Neuronal stem cell (in vitro differentiated cells): Measurements from ENCODE around the gene RPL7L1. TPM values are rescaled to one million over a fixed set of nuclear protein-coding genes. Genes with fewer than 3 reads are reported as not detected.

Experiments
- DNase-seq: peaks from one replicate; pipeline ENCODE4 v3.0.0-alpha.2; 2013; ENCODE audit warnings: low spot score
- H2AFZ ChIP-seq: one replicate; pipeline ENCODE4 v1.6.1; 2013; ENCODE audit warnings: mild to moderate bottlenecking, low read length, inconsistent platforms
- H2AK5ac ChIP-seq: 2 replicates; pipeline ENCODE4 v1.6.1; 2013; ENCODE audit warnings: low read depth, mild to moderate bottlenecking, inconsistent platforms, low read length, moderate library complexity, mixed read lengths
- H2BK120ac ChIP-seq: 2 replicates; pipeline ENCODE4 v1.6.1; 2013; ENCODE audit warnings: low read depth, mild to moderate bottlenecking, inconsistent platforms, low read length, moderate library complexity, mixed read lengths
- H2BK12ac ChIP-seq: one replicate; pipeline ENCODE4 v1.6.1; 2013; ENCODE audit warnings: low read length, inconsistent platforms
- H2BK15ac ChIP-seq: 2 replicates; pipeline ENCODE4 v1.6.1; 2013; ENCODE audit warnings: mild to moderate bottlenecking, low read length, inconsistent platforms, mixed read lengths
- H2BK5ac ChIP-seq: one replicate; pipeline ENCODE4 v1.6.1; 2013; ENCODE audit warnings: inconsistent platforms, mild to moderate bottlenecking, low read length, moderate library complexity
- H3K14ac ChIP-seq: one replicate; pipeline ENCODE4 v1.6.1; 2013; ENCODE audit warnings: low read length, inconsistent platforms
- H3K18ac ChIP-seq: 2 replicates; pipeline ENCODE4 v1.6.1; 2013; ENCODE audit warnings: low read length, inconsistent platforms
- H3K23ac ChIP-seq: 2 replicates; pipeline ENCODE4 v1.6.1; 2013; ENCODE audit warnings: low read depth, mild to moderate bottlenecking, mixed read lengths, low read length, inconsistent platforms; ENCODE audit not compliant: poor library complexity
- H3K27ac ChIP-seq: replicated peaks from 3 replicates; pipeline ENCODE4 v1.5.1; 2013; ENCODE audit warnings: low read length, inconsistent platforms
- H3K27me3 ChIP-seq, 3 experiments: 2 replicates each; pipeline ENCODE4 v1.6.1; 2013; ENCODE audit warnings: low read length in 3 of 3, mild to moderate bottlenecking in 2 of 3, inconsistent platforms in 1 of 3, low read depth in 1 of 3, mixed read lengths in 1 of 3, moderate library complexity in 1 of 3; ENCODE audit not compliant: control insufficient read depth in 3 of 3, insufficient read depth in 3 of 3
- H3K36me3 ChIP-seq, 2 donors: replicated peaks in 1 of 2; 2 replicates each; pipeline ENCODE4 v1.6.1; 2013; ENCODE audit warnings: low read length in 2 of 2; ENCODE audit not compliant: control insufficient read depth in 2 of 2, insufficient read depth in 2 of 2
- H3K4ac ChIP-seq: 2 replicates; pipeline ENCODE4 v1.6.1; 2013; ENCODE audit warnings: inconsistent platforms, mild to moderate bottlenecking, low read length, moderate library complexity
- H3K4me1 ChIP-seq, 2 donors: 1 replicate in 1 of 2; 2 replicates in 1 of 2; pipeline ENCODE4 v1.6.1; 2013; ENCODE audit warnings: low read length in 2 of 2, low read depth in 1 of 2; ENCODE audit not compliant: control insufficient read depth in 2 of 2, insufficient read depth in 1 of 2
- H3K4me2 ChIP-seq: one replicate; pipeline ENCODE4 v1.6.1; 2013; ENCODE audit warnings: mild to moderate bottlenecking, low read length, inconsistent platforms; ENCODE audit not compliant: insufficient read depth, poor library complexity, severe bottlenecking
- H3K4me3 ChIP-seq, 2 donors: 2 replicates each; pipeline ENCODE4 v1.5.1; 2013; ENCODE audit warnings: low read length in 2 of 2, mild to moderate bottlenecking in 2 of 2, inconsistent platforms in 1 of 2, moderate library complexity in 1 of 2
- H3K79me1 ChIP-seq: one replicate; pipeline ENCODE4 v1.6.1; 2013; ENCODE audit warnings: low read depth, mild to moderate bottlenecking, inconsistent platforms, low read length, moderate library complexity
- H3K9ac ChIP-seq: one replicate; pipeline ENCODE4 v1.6.1; 2013; ENCODE audit warnings: mild to moderate bottlenecking, low read depth, low read length, inconsistent platforms; ENCODE audit not compliant: poor library complexity
- H3K9me3 ChIP-seq, 2 donors: replicated peaks in 1 of 2; 2 replicates each; pipeline versions ENCODE3 to v1.6.1; 2013; ENCODE audit warnings: low read length in 2 of 2, mild to moderate bottlenecking in 2 of 2, inconsistent platforms in 1 of 2, low read depth in 1 of 2, mixed read lengths in 1 of 2, moderate library complexity in 1 of 2; ENCODE audit not compliant: control insufficient read depth in 2 of 2, insufficient read depth in 1 of 2
- H4K8ac ChIP-seq: one replicate; pipeline ENCODE4 v1.6.1; 2013; ENCODE audit warnings: low read depth, mild to moderate bottlenecking, inconsistent platforms, low read length, moderate library complexity
- H4K91ac ChIP-seq: one replicate; pipeline ENCODE4 v1.6.1; 2013; ENCODE audit warnings: low read length, low read depth, mild to moderate bottlenecking, inconsistent platforms; ENCODE audit not compliant: poor library complexity
- WGBS, 2 donors: extraction: QIAGEN DNeasy Blood & Tissue Kit; methylation state at CpG; one replicate each; pipeline ENCODE4 v1.1.7; 2013; ENCODE audit warnings: missing lambda C conversion rate in 2 of 2, mixed read lengths in 1 of 2; ENCODE audit not compliant: insufficient read length in 2 of 2, insufficient replicate concordance in 1 of 2; ENCODE audit errors: extremely low coverage in 2 of 2; 5-methylcytosine and 5-hydroxymethylcytosine counted together
- polyA plus RNA-seq, 2 experiments: library from polyadenylated mRNA; stranded (reverse); fragments of 200-250 nt; gene quantifications; one replicate each; pipeline ENCODE4 v1.2.3, GENCODE V29; 2013

Gene RPL7L1
- polyA plus RNA-seq (2013, experiment 1 of 2), result 69.1 TPM
- polyA plus RNA-seq (2013, experiment 2 of 2), result 69.7 TPM

- no peaks in the 10 kb centered on the region for H3K27me3 ChIP-seq
- peak within 1 kb of the TSS; percentile 78 for H3K4me2 ChIP-seq
- peak within 1 kb of the TSS; percentile 83 to 84 for H3K4me3 ChIP-seq
- no peak within 1 kb of the TSS for H2BK12ac ChIP-seq
- peak within 1 kb of the TSS; percentile 11 for H3K14ac ChIP-seq
- no peak within 1 kb of the TSS for H3K23ac ChIP-seq
- peak within 1 kb of the TSS; percentile 92 for H2AFZ ChIP-seq
- peak within 1 kb of the TSS; percentile 96 for H3K9ac ChIP-seq
- no CpG with 5 or more reads among the region's 41 CpGs for WGBS, 2 donors
- H3K27ac ChIP-seq, result peak within 1 kb of the TSS; percentile 65
- no peaks in the 10 kb centered on the region for H3K9me3 ChIP-seq
- no peak within 1 kb of the TSS for H3K4ac ChIP-seq
- peak within 1 kb of the TSS; percentile 69 for H2BK5ac ChIP-seq
- H3K79me1 ChIP-seq, result peaks cover 5% of the 10 kb centered on the region
- DNase-seq, result peak; percentile 75
- H2BK15ac ChIP-seq, result no peak within 1 kb of the TSS
- H4K8ac ChIP-seq, result peak within 1 kb of the TSS; percentile 95
- H2AK5ac ChIP-seq, result peak within 1 kb of the TSS; percentile 25
- H3K18ac ChIP-seq, result peak within 1 kb of the TSS; percentile 50
- H4K91ac ChIP-seq, result no peak within 1 kb of the TSS
- H3K4me1 ChIP-seq, result peaks cover 0 to 2% of the 10 kb centered on the region in 2 donors
- H2BK120ac ChIP-seq, result no peak within 1 kb of the TSS
- H3K36me3 ChIP-seq, result peaks cover 20 to 38% of the 10 kb centered on the region in 2 donors
Measured at GRCh38 chr6:42879372-42880239, at the start of gene RPL7L1. Gene RPL7L1 (plus strand): TSS chr6:42879616. CDS start chr6:42879911, 295 bp downstream.

DNA sequence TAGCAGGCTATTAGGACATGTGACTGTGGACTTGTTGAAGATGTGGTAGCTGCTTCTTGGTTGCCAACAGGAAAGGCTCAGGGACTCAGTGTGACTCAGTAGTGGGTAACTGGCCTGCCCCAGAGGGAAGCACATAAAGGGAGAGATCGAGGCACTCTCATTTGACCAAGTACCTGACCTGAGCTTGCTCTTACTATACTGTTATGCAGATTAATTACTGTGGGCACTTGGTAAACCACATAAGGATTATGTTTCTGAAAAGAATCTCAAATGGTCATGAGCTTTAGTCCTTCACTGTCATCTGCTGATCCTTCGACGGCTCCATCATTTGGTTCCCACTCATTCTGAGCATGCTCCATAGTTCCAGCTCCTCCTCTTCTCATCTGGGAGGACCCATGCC is 48.2 kb upstream of the RPL7L1 start:
- no peaks in the 10 kb centered on the region for H3K9me3 ChIP-seq
- no peak overlapping the region for H3K4me3 ChIP-seq
- H3K4ac ChIP-seq, result no peak overlapping the region
- no peaks in the 10 kb centered on the region for H3K27me3 ChIP-seq
- H2AFZ ChIP-seq, result no peak overlapping the region
- H2BK120ac ChIP-seq, result no peak overlapping the region
- H3K23ac ChIP-seq, result no peak overlapping the region
- H3K4me1 ChIP-seq, result no peaks in the 10 kb centered on the region
- DNase-seq, result no peak
- no peak overlapping the region for H3K9ac ChIP-seq
- peaks cover 6 to 38% of the 10 kb centered on the region in 2 donors for H3K36me3 ChIP-seq
- no peak overlapping the region for H4K8ac ChIP-seq
- no peak overlapping the region for H2BK12ac ChIP-seq
- no peak overlapping the region for H3K4me2 ChIP-seq
- H3K14ac ChIP-seq, result no peak overlapping the region
- no peak overlapping the region for H4K91ac ChIP-seq
- no peak overlapping the region for H2BK15ac ChIP-seq
- H3K18ac ChIP-seq, result no peak overlapping the region
- H2BK5ac ChIP-seq, result no peak overlapping the region
- no peak overlapping the region for H2AK5ac ChIP-seq
- H3K27ac ChIP-seq, result no peak overlapping the region
- no CpG with 5 or more reads among the region's 3 CpGs for WGBS, 2 donors
- H3K79me1 ChIP-seq, result peaks cover 2% of the 10 kb centered on the region

DNA sequence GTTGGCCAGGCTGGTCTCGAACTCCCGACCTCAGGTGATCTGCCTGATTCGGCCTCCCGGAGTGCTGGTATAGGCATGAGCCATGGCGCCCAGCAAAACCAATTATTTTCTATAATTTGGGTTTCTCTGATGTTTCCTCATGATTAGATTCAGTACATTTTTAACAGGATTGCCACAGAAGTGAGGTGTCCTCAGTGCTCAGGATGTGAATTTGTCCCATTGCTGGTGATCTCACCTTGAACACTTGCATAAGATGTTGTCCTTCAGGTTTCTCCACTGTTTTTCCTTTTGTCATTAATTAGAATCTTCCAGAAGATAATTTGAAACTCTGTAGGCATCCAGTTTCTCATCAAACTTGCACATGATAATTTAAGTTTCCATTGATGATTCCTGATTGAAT is 45.4 kb upstream of the RPL7L1 start:
- no peaks in the 10 kb centered on the region for H3K4me1 ChIP-seq
- no peak overlapping the region for H3K23ac ChIP-seq
- no CpG with 5 or more reads among the region's 5 CpGs for WGBS, 2 donors
- H3K4me3 ChIP-seq, result no peak overlapping the region
- H2AK5ac ChIP-seq, result no peak overlapping the region
- no peak overlapping the region for H4K8ac ChIP-seq
- no peak overlapping the region for H2AFZ ChIP-seq
- DNase-seq, result no peak
- H3K18ac ChIP-seq, result no peak overlapping the region
- no peaks in the 10 kb centered on the region for H3K27me3 ChIP-seq
- H3K4me2 ChIP-seq, result no peak overlapping the region
- H2BK120ac ChIP-seq, result no peak overlapping the region
- peaks cover 2% of the 10 kb centered on the region for H3K79me1 ChIP-seq
- no peak overlapping the region for H3K27ac ChIP-seq
- H3K9me3 ChIP-seq, result no peaks in the 10 kb centered on the region
- no peak overlapping the region for H3K14ac ChIP-seq
- H3K9ac ChIP-seq, result no peak overlapping the region
- H4K91ac ChIP-seq, result no peak overlapping the region
- no peak overlapping the region for H2BK15ac ChIP-seq
- H3K36me3 ChIP-seq, result peaks cover 6 to 26% of the 10 kb centered on the region in 2 donors
- H2BK5ac ChIP-seq, result no peak overlapping the region
- no peak overlapping the region for H2BK12ac ChIP-seq
- no peak overlapping the region for H3K4ac ChIP-seq

- Histone ChIP-seq H3K14ac (no peak overlapping the region), H3K79me1 (no peaks in the 10 kb centered on the region), H3K9me3 (no peaks in the 10 kb centered on the region), H3K36me3 (peaks cover 0 to 3% of the 10 kb centered on the region in 2 donors), H3K4me2 (no peak overlapping the region), H3K18ac (no peak overlapping the region), H2AFZ (no peak overlapping the region), H2BK15ac (no peak overlapping the region), H4K8ac (no peak overlapping the region), H4K91ac (no peak overlapping the region), H3K27me3 (no peaks in the 10 kb centered on the region), H3K27ac (no peak overlapping the region), H2BK5ac (no peak overlapping the region), H3K4ac (no peak overlapping the region), H3K9ac (no peak overlapping the region), H2BK120ac (no peak overlapping the region), H3K4me3 (no peak overlapping the region), H3K4me1 (peaks cover 0 to 3% of the 10 kb centered on the region in 2 donors), H2BK12ac (no peak overlapping the region), H2AK5ac (no peak overlapping the region), H3K23ac (no peak overlapping the region)
- no CpG with 5 or more reads among the region's 6 CpGs for WGBS, 2 donors
- no peak for DNase-seq
Measured at GRCh38 chr6:42841844-42842584, 37.4 kb upstream of the RPL7L1 start.
